Pancreas (tissue), 10 donors: ENCODE results near the gene TMEM9. TPM values are rescaled to one million over a fixed set of nuclear protein-coding genes. Genes with fewer than 3 reads are reported as not detected.
A peak's percentile ranks its signal among the peaks of the same experiment; 100 is the strongest.

ENCODE experiments used
- ATAC-seq, 4 donors: fragments of 200-7000 bp; cut with Tn5 transposase; one replicate each; pipeline versions ENCODE4 v1.8.0 to v1.9.1; 2020; ENCODE audit warnings: mild to moderate bottlenecking in 4 of 4, moderate library complexity in 4 of 4
- DNase-seq, 6 donors: peaks; one replicate each; pipeline ENCODE4 v3.0.0-alpha.2; 2020
- FAIRE-seq: peaks from 2 replicates; lab custom pipeline; 2012; peaks lifted over from hg19 to GRCh38; lab: Jason Lieb, UNC
- H3K27ac ChIP-seq, 4 donors: fragments of 200-600 bp; sonication (generic); 1 replicate in 3 of 4; 2 replicates in 1 of 4; pipeline versions ENCODE4 v1.5.0 to v1.8.0; 2020
- H3K27me3 ChIP-seq, 4 donors: fragments of 200-600 bp; one replicate each; pipeline ENCODE4 v1.8.0; 2021
- H3K36me3 ChIP-seq, 3 donors: fragments of 200-600 bp; sonication (generic) in 1 of 3; one replicate each; pipeline versions ENCODE4 v1.5.0 to v1.8.0; 2020 to 2021
- H3K4me1 ChIP-seq, 3 donors: fragments of 200-600 bp; one replicate each; pipeline ENCODE4 v1.8.0; 2021
- H3K4me3 ChIP-seq, 4 donors: fragments of 200-600 bp; sonication (generic) in 2 of 4; one replicate each; pipeline versions ENCODE4 v1.5.0 to v1.8.0; 2020 to 2021
- H3K9me3 ChIP-seq, 4 donors: fragments of 200-600 bp; one replicate each; pipeline ENCODE4 v1.8.0; 2021
- WGBS, 2 donors: extraction: QIAGEN DNeasy Blood & Tissue Kit; methylation state at CpG; one replicate each; pipeline ENCODE4 v1.1.7; 2013; 5-methylcytosine and 5-hydroxymethylcytosine counted together
- intact Hi-C, 3 donors: fragments of 100-400 bp; cut with DNase I; formaldehyde crosslinking; loops; one replicate each; pipeline versions ENCODE4 v1.11.1 to v1.14.2; 2022
- polyA plus RNA-seq, 2 donors: library from polyadenylated mRNA; stranded (reverse); fragments of 200-250 nt; gene quantifications; one replicate each; pipeline ENCODE4 v1.2.3, GENCODE V29; 2013
- total RNA-seq, 6 donors: library from RNA; stranded (reverse); fragmentation: NEBNext Ultra II Directional in 4 of 6; extraction: Animal tissue kit (Norgen Biotek cat#: 25700) in 4 of 6; gene quantifications; one replicate each; pipeline versions ENCODE4 v1.2.1 to v1.2.4, GENCODE V29; 2021 to 2023
- TF ChIP-seq, protein P1 (sequence below), 4 donors: fragments of 200-600 bp; sonication (generic) in 3 of 4; IDR thresholded peaks; one replicate each; pipeline versions ENCODE4 v1.5.0 to v1.8.0; 2021; ENCODE audit warnings: antibody characterized with exemption in 4 of 4
- donor health status: healthy with polysubstance abuse.
- donor health status: DM: no; HTN: no; CAD: no; lungs with moderate emphysema.
- donor health status: DM: no; HTN: no; CAD: no.
- donor health status: control.
- donor health status: control.
- donor health status: Bipolar disorder and iron deficiency.
- donor health status: DM: yes; HTN: yes; CAD: no.
- donor health status: DM: no; HTN: no; CAD: no.
- donor health status: DM: no; HTN: no; CAD: no.
- donor health status: DM: yes; HTN: yes; CAD: no.

TMEM9 gene
- total and polyA plus RNA-seq, 8 donors = 21.3 to 87.7 (median 37.5) TPM

GRCh38 chr1:201145132-201145531 is 9.1 kb downstream of the TMEM9 start:
- intact Hi-C loops = loop anchor here in 1 of 3 donors (5.0 kb wide), 2 partner anchors 37 to 72 kb away; no protein-coding TSS in a partner anchor
- no peak overlapping the region for H3K4me3 ChIP-seq
- DNase-seq (peak in 1 of 6 donors; percentile 24), ATAC-seq (no peak), FAIRE-seq (no peak)
- H3K27me3 ChIP-seq = no peaks in the 10 kb centered on the region
- no peak overlapping the region for H3K27ac ChIP-seq
- no peaks in the 10 kb centered on the region for H3K4me1 ChIP-seq
- H3K36me3 ChIP-seq = peaks cover 0 to 57% (median 19%) of the 10 kb centered on the region in 3 donors
- no peaks in the 10 kb centered on the region for H3K9me3 ChIP-seq
- 77 to 88% methylated on average over 3 of the region's 3 CpGs for WGBS, 2 donors
- TF ChIP-seq, protein P1, sequence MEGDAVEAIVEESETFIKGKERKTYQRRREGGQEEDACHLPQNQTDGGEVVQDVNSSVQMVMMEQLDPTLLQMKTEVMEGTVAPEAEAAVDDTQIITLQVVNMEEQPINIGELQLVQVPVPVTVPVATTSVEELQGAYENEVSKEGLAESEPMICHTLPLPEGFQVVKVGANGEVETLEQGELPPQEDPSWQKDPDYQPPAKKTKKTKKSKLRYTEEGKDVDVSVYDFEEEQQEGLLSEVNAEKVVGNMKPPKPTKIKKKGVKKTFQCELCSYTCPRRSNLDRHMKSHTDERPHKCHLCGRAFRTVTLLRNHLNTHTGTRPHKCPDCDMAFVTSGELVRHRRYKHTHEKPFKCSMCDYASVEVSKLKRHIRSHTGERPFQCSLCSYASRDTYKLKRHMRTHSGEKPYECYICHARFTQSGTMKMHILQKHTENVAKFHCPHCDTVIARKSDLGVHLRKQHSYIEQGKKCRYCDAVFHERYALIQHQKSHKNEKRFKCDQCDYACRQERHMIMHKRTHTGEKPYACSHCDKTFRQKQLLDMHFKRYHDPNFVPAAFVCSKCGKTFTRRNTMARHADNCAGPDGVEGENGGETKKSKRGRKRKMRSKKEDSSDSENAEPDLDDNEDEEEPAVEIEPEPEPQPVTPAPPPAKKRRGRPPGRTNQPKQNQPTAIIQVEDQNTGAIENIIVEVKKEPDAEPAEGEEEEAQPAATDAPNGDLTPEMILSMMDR (IDR thresholded peaks at IDR 0.05) = no peak

- DNase-seq (peak in 1 of 6 donors; percentile 31), FAIRE-seq (no peak), ATAC-seq (no peak)
- WGBS, 2 donors = 72 to 79% methylated on average over 5 of the region's 5 CpGs
- no peak overlapping the region for H3K27ac ChIP-seq
- H3K27me3 ChIP-seq = no peaks in the 10 kb centered on the region
- no peaks in the 10 kb centered on the region for H3K9me3 ChIP-seq
- TF ChIP-seq, protein P1 (IDR thresholded peaks at IDR 0.05) = no peak
- H3K4me3 ChIP-seq = no peak overlapping the region
- peaks cover 0 to 57% (median 23%) of the 10 kb centered on the region in 3 donors for H3K36me3 ChIP-seq
- H3K4me1 ChIP-seq = no peaks in the 10 kb centered on the region
- intact Hi-C loops = loop anchor here in 1 of 3 donors (5.0 kb wide), 2 partner anchors 38 to 73 kb away; no protein-coding TSS in a partner anchor
Measured at GRCh38 chr1:201144701-201145100, 9.6 kb downstream of the TMEM9 start.

DNA sequence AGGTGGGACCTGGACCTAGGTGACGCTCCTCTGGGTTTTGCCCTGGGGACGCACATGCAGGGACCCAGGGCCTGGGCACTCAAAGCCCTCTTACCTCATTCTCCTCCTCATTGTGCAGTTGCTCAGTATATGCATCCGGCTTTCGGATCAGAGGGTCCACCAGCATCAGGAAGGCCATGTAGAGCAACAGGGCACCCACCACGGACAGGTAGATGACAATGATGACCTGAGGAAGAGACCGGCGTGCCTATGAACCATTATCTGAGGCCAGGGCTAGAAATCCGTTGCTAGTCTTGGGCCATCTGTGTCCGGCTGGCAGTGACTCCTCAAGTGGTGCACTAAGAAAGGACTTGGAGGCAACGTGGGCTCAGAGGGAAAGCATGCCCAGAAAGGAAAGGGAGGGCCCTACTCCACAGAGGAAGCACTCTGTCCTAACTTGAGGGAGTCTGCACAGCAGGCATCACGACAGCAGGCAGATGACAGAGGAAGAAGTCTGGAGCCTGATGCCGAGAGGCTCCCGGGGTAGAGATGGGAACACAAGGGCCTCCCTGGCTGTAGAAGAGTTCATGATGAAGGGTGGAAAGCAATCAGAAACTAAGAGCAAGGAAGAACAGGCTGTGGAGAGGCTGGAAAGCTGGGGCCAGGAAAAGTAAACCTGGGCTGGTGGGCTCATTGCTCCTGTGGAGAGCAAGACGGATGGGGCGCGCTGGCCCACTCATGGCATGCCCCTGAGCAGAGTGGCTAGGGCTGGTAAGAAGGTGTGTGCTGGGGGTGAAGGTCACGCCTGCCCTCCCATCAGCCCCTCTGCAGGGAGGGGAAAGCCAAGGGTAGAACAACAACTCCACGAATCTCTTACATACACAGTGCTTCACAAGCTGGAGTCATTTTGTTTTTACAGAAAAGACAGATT is 10.3 kb downstream of the TMEM9 start:
- TF ChIP-seq, protein P1 (IDR thresholded peaks at IDR 0.05) = no peak
- Histone ChIP-seq H3K9me3 (no peaks in the 10 kb centered on the region), H3K4me1 (no peaks in the 10 kb centered on the region), H3K27me3 (no peaks in the 10 kb centered on the region), H3K36me3 (peaks cover 0 to 57% (median 23%) of the 10 kb centered on the region in 3 donors), H3K4me3 (no peak overlapping the region), H3K27ac (no peak overlapping the region)
- WGBS, 2 donors = 88 to 93% methylated on average over 18 of the region's 18 CpGs
- intact Hi-C loops = no loop called here
- no peak for ATAC-seq
- FAIRE-seq = no peak
- peak in 1 of 6 donors; percentile 23 for DNase-seq

DNA sequence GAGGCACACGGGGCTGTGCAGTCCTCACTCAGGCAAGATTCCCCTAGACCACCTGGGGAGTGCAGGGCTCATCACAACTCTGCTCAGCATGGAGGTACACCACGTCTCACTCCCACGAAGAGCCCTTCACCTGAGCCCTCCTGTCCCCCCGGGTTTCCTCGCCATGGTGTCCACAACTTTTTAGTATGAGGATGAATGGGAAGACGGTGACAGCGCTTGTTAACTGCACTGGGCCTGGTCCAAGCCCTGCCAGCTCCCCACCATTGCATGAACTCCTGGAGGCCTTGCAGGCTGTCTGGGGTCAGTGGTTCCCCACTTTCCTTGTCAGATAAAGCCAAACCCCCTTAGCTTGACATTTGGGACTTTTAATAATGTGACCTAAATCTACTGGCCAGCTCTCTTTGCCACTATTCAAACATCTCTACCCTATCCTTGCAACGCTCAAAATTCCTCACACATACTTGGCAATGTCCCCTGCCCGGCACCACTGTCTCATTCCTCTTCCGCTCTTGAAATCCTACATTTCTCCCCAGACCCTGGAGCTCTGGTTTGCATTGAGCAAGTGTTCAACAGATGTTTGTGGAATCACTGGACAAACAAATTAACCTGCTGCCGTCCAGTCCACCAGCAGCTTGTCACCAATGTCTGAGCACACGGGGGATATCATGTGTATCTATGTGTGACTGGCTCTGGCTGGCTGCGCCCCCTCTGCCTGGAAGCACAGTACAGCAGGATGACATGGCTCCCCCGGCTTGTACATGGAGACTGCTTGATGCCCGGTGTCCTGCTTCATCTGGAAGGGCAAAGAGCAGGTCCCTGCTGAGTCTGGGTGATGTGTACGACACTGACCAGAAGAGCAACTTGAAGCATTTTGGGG is 11.2 kb downstream of the TMEM9 start:
- peaks cover 0 to 57% (median 23%) of the 10 kb centered on the region in 3 donors for H3K36me3 ChIP-seq
- H3K4me3 ChIP-seq = no peak overlapping the region
- peaks cover 0 to 8% (median 0%) of the 10 kb centered on the region in 3 donors for H3K4me1 ChIP-seq
- no peak overlapping the region for H3K27ac ChIP-seq
- 85 to 91% methylated on average over 16 of the region's 16 CpGs for WGBS, 2 donors
- TF ChIP-seq, protein P1 (IDR thresholded peaks at IDR 0.05) = no peak
- H3K27me3 ChIP-seq = no peaks in the 10 kb centered on the region
- H3K9me3 ChIP-seq = no peaks in the 10 kb centered on the region
- intact Hi-C loops = no loop called here
- DNase-seq (peak in 1 of 6 donors; percentile 38), FAIRE-seq (no peak), ATAC-seq (no peak)
